ENCODE data around the gene MYBL2. TPM values are rescaled to one million over a fixed set of nuclear protein-coding genes. Genes with fewer than 3 reads are reported as not detected.
"Not testable (repeated sequence)": the region's sequence is repeated elsewhere in the genome, so short reads cannot be mapped to it uniquely, and the experiment has no call there.

Gene MYBL2
- 0.40 TPM for total RNA-seq

- DNase-seq (ENCODE audit: low spot score) (no peak), ATAC-seq (peak; percentile 72)
- intact Hi-C loops (cut with DNase I) = no loop called here
Observed at GRCh38 chr20:43666376-43667328, at the start of gene MYBL2. TSS of gene MYBL2 (plus strand) at chr20:43667114. CDS start at chr20:43667284, 170 bp downstream.

GRCh38 chr20:43631598-43631997 lies 35.3 kb upstream of the MYBL2 start:
- no peak for DNase-seq (ENCODE audit: low spot score)
- no peak for ATAC-seq
- intact Hi-C loops (cut with DNase I) = no loop called here

- intact Hi-C loops (cut with DNase I) = no loop called here
- ATAC-seq (no peak), DNase-seq (ENCODE audit: low spot score) (no peak)
Observed at GRCh38 chr20:43636429-43636828, 30.5 kb upstream of the MYBL2 start.

GRCh38 chr20:43642548-43642947 lies 24.4 kb upstream of the MYBL2 start:
- intact Hi-C loops (cut with DNase I) = no loop called here
- no peak for ATAC-seq
- no peak for DNase-seq (ENCODE audit: low spot score)

- intact Hi-C loops (cut with DNase I) = no loop called here
- ATAC-seq = no peak
- no peak for DNase-seq (ENCODE audit: low spot score)
Observed at GRCh38 chr20:43650997-43651525, 15.9 kb upstream of the MYBL2 start.

- intact Hi-C loops (cut with DNase I); DNase-seq (ENCODE audit: low spot score); ATAC-seq: not testable (repeated sequence)
Observed at GRCh38 chr20:43651650-43652184, 15.2 kb upstream of the MYBL2 start.

- intact Hi-C loops (cut with DNase I) = no loop called here
- no peak for ATAC-seq
- DNase-seq (ENCODE audit: low spot score) = no peak
Observed at GRCh38 chr20:43653966-43654365, 12.9 kb upstream of the MYBL2 start.

- DNase-seq (ENCODE audit: low spot score); intact Hi-C loops (cut with DNase I); ATAC-seq: not testable (repeated sequence)
Observed at GRCh38 chr20:43655176-43655575, 11.7 kb upstream of the MYBL2 start.

- intact Hi-C loops (cut with DNase I) = no loop called here
- no peak for DNase-seq (ENCODE audit: low spot score)
- ATAC-seq = no peak
Observed at GRCh38 chr20:43655937-43656336, 11.0 kb upstream of the MYBL2 start.

GRCh38 chr20:43658069-43658722 lies 8.7 kb upstream of the MYBL2 start:
- ATAC-seq (no peak), DNase-seq (ENCODE audit: low spot score) (no peak)
- intact Hi-C loops (cut with DNase I) = no loop called here

- intact Hi-C loops (cut with DNase I) = no loop called here
- DNase-seq (ENCODE audit: low spot score) (no peak), ATAC-seq (no peak)
Observed at GRCh38 chr20:43658723-43659419, 8.0 kb upstream of the MYBL2 start.

- no peak for DNase-seq (ENCODE audit: low spot score)
- intact Hi-C loops (cut with DNase I) = no loop called here
- no peak for ATAC-seq
Observed at GRCh38 chr20:43662943-43663655, 3.8 kb upstream of the MYBL2 start.

GRCh38 chr20:43665466-43666176 lies 1.3 kb upstream of the MYBL2 start:
- DNase-seq (ENCODE audit: low spot score) (no peak), ATAC-seq (no peak)
- intact Hi-C loops (cut with DNase I) = no loop called here

GRCh38 chr20:43667341-43668132 lies 623 bp downstream of the MYBL2 start:
- no peak for ATAC-seq
- intact Hi-C loops (cut with DNase I) = no loop called here
- DNase-seq (ENCODE audit: low spot score) = no peak

- no peak for ATAC-seq
- intact Hi-C loops (cut with DNase I) = no loop called here
- no peak for DNase-seq (ENCODE audit: low spot score)
Observed at GRCh38 chr20:43669332-43669731, 2.4 kb downstream of the MYBL2 start.

GRCh38 chr20:43670423-43670822 lies 3.5 kb downstream of the MYBL2 start:
- intact Hi-C loops (cut with DNase I) = no loop called here
- ATAC-seq = no peak
- DNase-seq (ENCODE audit: low spot score) = no peak

GRCh38 chr20:43676368-43676767 lies 9.5 kb downstream of the MYBL2 start:
- ATAC-seq (no peak), DNase-seq (ENCODE audit: low spot score) (no peak)
- intact Hi-C loops (cut with DNase I) = no loop called here
